Subcutaneous adipose tissue (tissue), 4 donors: ENCODE data around the gene EXOSC9. TPM values are rescaled to one million over a fixed set of nuclear protein-coding genes. Genes with fewer than 3 reads are reported as not detected.

Source experiments
- CTCF ChIP-seq: fragments of 450-650 bp; IDR thresholded peaks from one replicate; pipeline ENCODE4 v1.5.1; 2016; ENCODE audit warnings: low read depth, mild to moderate bottlenecking, control low read depth, antibody characterized with exemption, moderate library complexity
- total RNA-seq, 4 donors: library from RNA; depleted of rRNA; stranded (reverse); fragments of >200 nt; gene quantifications; one replicate each; pipeline ENCODE4 v1.1.0, GENCODE V29; 2016

EXOSC9 gene
- total RNA-seq, 4 donors from 2014 or later: 21.2 to 34.1 (median 28.3) TPM

GRCh38 chr4:121824950-121825349, 23.8 kb downstream of the EXOSC9 start:
- no peak for TF ChIP-seq CTCF

- TF ChIP-seq CTCF: no peak
These were observed 26.7 kb downstream of the EXOSC9 start for GRCh38 chr4:121827853-121828252.

GRCh38 chr4:121829511-121829910, 28.4 kb downstream of the EXOSC9 start:
- TF ChIP-seq CTCF: no peak

- TF ChIP-seq CTCF: no peak
These were observed 37.0 kb downstream of the EXOSC9 start for GRCh38 chr4:121838136-121838535.

GRCh38 chr4:121842862-121843261, 41.7 kb downstream of the EXOSC9 start:
- no peak for TF ChIP-seq CTCF

GRCh38 chr4:121846662-121847061, 45.5 kb downstream of the EXOSC9 start:
- TF ChIP-seq CTCF: no peak

GRCh38 chr4:121851354-121851753, 50.2 kb downstream of the EXOSC9 start:
- no peak for TF ChIP-seq CTCF

GRCh38 chr4:121860121-121860520, 59.0 kb downstream of the EXOSC9 start:
- TF ChIP-seq CTCF: no peak
